NCI-H2107 treated with DMSO at 0.1 percent for 48 hours (cell line): ENCODE data around the gene PAFAH2.

ENCODE experiments used
- DNase-seq: peaks from one replicate; lab custom pipeline; 2025; ENCODE audit not compliant: unreplicated experiment; lab: John Stamatoyannopoulos, UW

Gene PAFAH2

GRCh38 chr1:25997828-25998761 is at the start of gene PAFAH2:
PAFAH2 (minus strand) TSS chr1:25998063; CDS start chr1:25990816, 7,247 bp downstream.
- peak; percentile 99 for DNase-seq

- DNase-seq: no peak
These were observed 49.5 kb upstream of the PAFAH2 start for GRCh38 chr1:26047278-26047874.

GRCh38 chr1:26046246-26047095 is 48.6 kb upstream of the PAFAH2 start:
- DNase-seq: no peak

- DNase-seq: no peak
These were observed 47.9 kb upstream of the PAFAH2 start, which contains the start of gene SLC30A2 for GRCh38 chr1:26045722-26046245. SLC30A2 (minus strand) TSS chr1:26046118; CDS start chr1:26045896, 222 bp downstream.

GRCh38 chr1:26044971-26045721 is 47.3 kb upstream of the PAFAH2 start:
- DNase-seq: no peak

- no peak for DNase-seq
These were observed 46.6 kb upstream of the PAFAH2 start for GRCh38 chr1:26044414-26044813.

- DNase-seq: no peak
These were observed 45.9 kb upstream of the PAFAH2 start for GRCh38 chr1:26043765-26044164.

- DNase-seq: no peak
These were observed 44.1 kb upstream of the PAFAH2 start for GRCh38 chr1:26041978-26042377.

GRCh38 chr1:26041401-26041800 is 43.5 kb upstream of the PAFAH2 start:
- DNase-seq: no peak

- DNase-seq: no peak
These were observed 41.0 kb upstream of the PAFAH2 start for GRCh38 chr1:26038904-26039303.

GRCh38 chr1:26038477-26038876 is 40.6 kb upstream of the PAFAH2 start:
- DNase-seq: no peak

GRCh38 chr1:26037904-26038303 is 40.0 kb upstream of the PAFAH2 start:
- DNase-seq: no peak

GRCh38 chr1:26036756-26037281 is 39.0 kb upstream of the PAFAH2 start:
- DNase-seq: no peak

- peak; percentile 45 for DNase-seq
These were observed 38.3 kb upstream of the PAFAH2 start for GRCh38 chr1:26035959-26036755.

GRCh38 chr1:26035203-26035958 is 37.5 kb upstream of the PAFAH2 start:
- peak; percentile 76 for DNase-seq

GRCh38 chr1:26034504-26035202 is 36.8 kb upstream of the PAFAH2 start:
- no peak for DNase-seq

GRCh38 chr1:26032656-26033357 is 34.9 kb upstream of the PAFAH2 start:
- no peak for DNase-seq
